ENCODE results near the gene ZNF529.

ZNF529 gene

DNA sequence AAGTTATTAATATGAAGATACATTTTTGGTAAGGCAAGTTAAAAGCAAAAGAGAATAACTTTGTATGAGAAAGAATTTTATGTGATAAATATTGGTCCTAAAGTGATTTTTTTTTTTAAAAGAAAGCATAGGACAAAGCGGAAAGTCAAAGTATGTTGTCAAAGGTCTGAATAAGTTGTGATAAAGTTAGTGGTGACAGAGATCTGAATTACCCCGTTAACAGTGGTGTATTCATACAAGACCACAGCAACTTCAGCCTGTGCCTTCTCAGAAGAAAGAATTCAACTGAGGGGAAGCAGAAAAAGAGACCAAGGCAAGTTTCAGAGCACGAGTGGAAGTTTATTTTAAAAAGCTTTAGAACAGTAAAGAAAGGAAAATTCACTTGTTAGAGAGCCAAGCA lies 64.8 kb downstream of the ZNF529 start:
- no peak for DNase-seq

DNA sequence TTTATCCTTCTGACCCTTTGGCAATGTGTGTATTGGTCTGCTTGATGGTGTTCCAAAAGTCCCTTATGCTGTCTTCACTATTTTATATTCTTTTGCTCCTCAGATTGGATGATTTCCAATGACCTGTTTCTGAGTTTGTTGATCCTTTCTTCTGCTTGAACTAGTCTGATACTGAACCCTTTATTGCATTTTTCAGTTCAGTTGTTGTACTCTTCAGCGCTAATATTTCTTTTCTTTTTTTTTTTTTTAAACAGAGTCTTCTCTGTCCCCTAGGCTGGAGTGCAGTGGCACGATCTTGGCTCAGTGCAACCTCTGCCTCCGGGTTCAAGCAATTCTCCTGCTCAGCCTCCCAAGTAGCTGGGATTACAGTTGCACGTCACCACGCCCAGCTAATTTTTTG lies 71.1 kb downstream of the ZNF529 start:
- DNase-seq = no peak

DNA sequence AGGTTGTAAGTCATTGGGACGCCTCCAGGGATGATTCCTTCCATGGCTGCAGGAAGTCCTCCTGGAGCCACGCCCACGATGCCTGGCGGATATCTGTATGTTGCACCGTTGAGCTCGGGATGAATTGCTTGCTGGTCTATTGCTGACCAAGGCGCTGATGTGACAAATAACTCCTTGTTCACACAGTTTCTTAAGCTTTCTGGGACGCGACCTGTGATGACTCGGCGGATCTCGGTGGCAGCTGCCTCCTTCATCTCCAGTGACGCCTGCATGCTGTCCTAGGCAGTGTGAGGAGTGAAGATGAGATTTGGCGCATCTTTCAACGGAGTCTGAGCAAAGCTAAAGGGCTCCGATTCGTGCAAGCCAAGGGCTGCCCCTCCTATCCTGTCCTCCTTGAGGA lies 76.1 kb downstream of the ZNF529 start:
- no peak for DNase-seq

All from fibroblast of skin of scalp (primary cell).